Inflammatory macrophage (primary cell): Measurements from ENCODE around the gene MTX3.

ENCODE experiments used
- DNase-seq, 2 donors: peaks; one replicate each; pipeline ENCODE4 v3.0.0-alpha.2; 2020 to 2022
- total RNA-seq, 18 experiments: gene quantifications; one replicate each; lab custom pipeline; 2026; ENCODE audit warnings: mixed read lengths in 6 of 18, inconsistent platforms in 2 of 18; lab: John Stamatoyannopoulos, UW

Gene MTX3
- total RNA-seq, result 8.2 to 32.3 (median 19.2) reads per million in 18 experiments

GRCh38 chr5:79990598-79991507 is at the start of gene MTX3:
Gene MTX3, minus strand, starts transcription at chr5:79991262. Its CDS starts 24 bp downstream, at chr5:79991238.
- peak; percentile 80 to 86 for DNase-seq

- DNase-seq, result no peak
Measured at GRCh38 chr5:80039650-80040049, 48.6 kb upstream of the MTX3 start.

GRCh38 chr5:80037366-80037765 is 46.3 kb upstream of the MTX3 start:
- DNase-seq, result no peak

GRCh38 chr5:80036615-80037014 is 45.6 kb upstream of the MTX3 start:
- no peak for DNase-seq

- no peak for DNase-seq
Measured at GRCh38 chr5:80035839-80036238, 44.8 kb upstream of the MTX3 start.

- no peak for DNase-seq
Measured at GRCh38 chr5:80034962-80035821, 44.1 kb upstream of the MTX3 start, which contains the start of gene THBS4. Gene THBS4, plus strand, starts transcription at chr5:80035348. Its CDS starts 190 bp downstream, at chr5:80035538.

GRCh38 chr5:80034559-80034958 is 43.5 kb upstream of the MTX3 start:
- DNase-seq, result no peak

- no peak for DNase-seq
Measured at GRCh38 chr5:80033513-80033912, 42.5 kb upstream of the MTX3 start.

- DNase-seq, result no peak
Measured at GRCh38 chr5:80031109-80031508, 40.0 kb upstream of the MTX3 start.

GRCh38 chr5:80026841-80027240 is 35.8 kb upstream of the MTX3 start:
- no peak for DNase-seq

GRCh38 chr5:80025069-80025468 is 34.0 kb upstream of the MTX3 start:
- DNase-seq, result no peak

- no peak for DNase-seq
Measured at GRCh38 chr5:80010754-80011392, 19.8 kb upstream of the MTX3 start.

- DNase-seq, result no peak
Measured at GRCh38 chr5:80008995-80009765, 18.1 kb upstream of the MTX3 start.

- no peak for DNase-seq
Measured at GRCh38 chr5:80002677-80003076, 11.6 kb upstream of the MTX3 start.

GRCh38 chr5:79999722-80000121 is 8.7 kb upstream of the MTX3 start:
- no peak for DNase-seq

- no peak for DNase-seq
Measured at GRCh38 chr5:79992891-79993657, 2.0 kb upstream of the MTX3 start.

GRCh38 chr5:79990205-79990597 is 861 bp downstream of the MTX3 start:
- DNase-seq, result no peak

GRCh38 chr5:79986260-79986659 is 4.8 kb downstream of the MTX3 start:
- DNase-seq, result no peak

GRCh38 chr5:79985288-79985687 is 5.8 kb downstream of the MTX3 start:
- no peak for DNase-seq

GRCh38 chr5:79984363-79984762 is 6.7 kb downstream of the MTX3 start:
- no peak for DNase-seq

GRCh38 chr5:79983618-79984017 is 7.4 kb downstream of the MTX3 start:
- no peak for DNase-seq
